ENCODE measurements around the gene MEX3C.

The MEX3C gene

DNA sequence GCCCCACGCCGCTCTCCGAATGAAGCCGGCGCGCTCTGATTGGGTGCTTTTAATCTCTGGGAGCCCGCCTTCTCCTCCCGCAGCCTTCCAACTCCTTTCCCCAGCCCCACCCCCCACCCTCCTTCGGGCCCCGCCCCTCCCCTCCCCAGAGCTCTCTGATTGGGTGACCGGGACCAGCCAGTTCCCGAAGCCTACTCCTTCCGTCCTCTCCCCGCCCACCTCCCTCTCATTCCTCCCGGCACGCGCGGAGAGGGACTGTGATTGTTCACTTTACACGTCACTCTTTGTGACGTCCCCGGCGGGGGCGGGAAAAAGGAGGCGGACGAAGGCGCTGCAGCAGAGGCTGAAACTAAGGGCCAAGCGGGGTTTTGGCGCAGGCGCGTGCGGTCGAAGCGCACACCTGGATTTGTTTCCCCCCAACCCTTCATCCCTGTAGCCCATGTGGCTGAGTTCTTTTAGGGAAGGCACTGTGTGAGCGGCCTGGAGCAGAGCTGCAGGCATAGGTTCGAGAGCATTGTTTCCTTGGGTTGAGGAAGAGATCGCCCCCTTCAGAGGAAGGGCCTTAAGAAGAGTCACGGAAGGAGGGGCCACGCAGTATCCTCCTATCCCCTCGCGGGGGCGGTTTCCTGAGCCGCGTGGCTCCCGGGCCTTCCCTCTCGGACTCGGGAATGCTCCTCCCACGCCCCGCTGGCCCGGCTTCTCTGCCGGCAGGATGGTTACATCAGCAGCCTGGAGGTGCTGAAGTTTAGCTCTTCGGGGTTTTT, at the start of gene MEX3C:
TSS of gene MEX3C (minus strand) at position 21 of the 764 bp plus-strand sequence. CDS start 361 bp downstream, outside the sequence.
- peak; percentile 100 for DNase-seq

- no peak for DNase-seq
Measured at GRCh38 chr18:51241226-51241625, 43.7 kb upstream of the MEX3C start.

GRCh38 chr18:51236225-51236624, 38.7 kb upstream of the MEX3C start:
- no peak for DNase-seq

DNA sequence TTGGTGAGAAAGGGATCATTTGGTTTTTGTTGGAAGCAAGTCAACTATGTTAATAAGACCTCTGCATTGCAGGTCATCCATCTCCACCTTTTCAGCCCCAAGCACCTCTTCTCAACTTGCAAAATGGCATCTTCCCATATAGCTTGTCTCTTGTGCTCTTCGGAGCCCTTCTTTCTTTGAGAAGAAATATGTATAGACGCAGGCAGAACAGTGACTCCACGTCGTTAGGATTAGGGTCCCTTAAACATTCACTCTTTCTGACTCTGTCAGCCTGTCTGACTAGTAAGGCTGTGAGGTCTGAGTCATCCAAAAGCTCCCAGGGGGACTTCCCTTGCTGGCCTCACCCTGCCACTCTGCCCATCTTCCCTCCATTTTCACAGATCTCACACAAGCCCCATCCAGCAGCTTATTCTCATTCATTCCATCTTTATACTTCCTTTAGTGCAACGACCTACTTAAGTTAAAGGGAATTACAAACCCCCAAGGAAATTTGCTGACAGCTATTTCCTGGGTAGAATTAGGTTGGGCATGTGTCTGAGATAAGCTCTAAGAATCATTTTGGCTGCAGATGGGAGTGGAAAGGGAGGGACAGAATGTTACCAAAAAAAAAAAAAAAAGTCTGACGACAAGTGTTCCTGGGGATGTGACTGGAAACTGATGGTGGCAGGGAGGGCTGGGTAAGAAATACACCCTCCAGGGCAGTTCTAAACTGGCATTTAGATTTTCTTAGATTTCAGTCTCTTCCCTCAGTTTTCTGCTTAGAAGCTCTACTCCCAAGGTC, 37.7 kb upstream of the MEX3C start:
- DNase-seq, result peak; percentile 63

DNA sequence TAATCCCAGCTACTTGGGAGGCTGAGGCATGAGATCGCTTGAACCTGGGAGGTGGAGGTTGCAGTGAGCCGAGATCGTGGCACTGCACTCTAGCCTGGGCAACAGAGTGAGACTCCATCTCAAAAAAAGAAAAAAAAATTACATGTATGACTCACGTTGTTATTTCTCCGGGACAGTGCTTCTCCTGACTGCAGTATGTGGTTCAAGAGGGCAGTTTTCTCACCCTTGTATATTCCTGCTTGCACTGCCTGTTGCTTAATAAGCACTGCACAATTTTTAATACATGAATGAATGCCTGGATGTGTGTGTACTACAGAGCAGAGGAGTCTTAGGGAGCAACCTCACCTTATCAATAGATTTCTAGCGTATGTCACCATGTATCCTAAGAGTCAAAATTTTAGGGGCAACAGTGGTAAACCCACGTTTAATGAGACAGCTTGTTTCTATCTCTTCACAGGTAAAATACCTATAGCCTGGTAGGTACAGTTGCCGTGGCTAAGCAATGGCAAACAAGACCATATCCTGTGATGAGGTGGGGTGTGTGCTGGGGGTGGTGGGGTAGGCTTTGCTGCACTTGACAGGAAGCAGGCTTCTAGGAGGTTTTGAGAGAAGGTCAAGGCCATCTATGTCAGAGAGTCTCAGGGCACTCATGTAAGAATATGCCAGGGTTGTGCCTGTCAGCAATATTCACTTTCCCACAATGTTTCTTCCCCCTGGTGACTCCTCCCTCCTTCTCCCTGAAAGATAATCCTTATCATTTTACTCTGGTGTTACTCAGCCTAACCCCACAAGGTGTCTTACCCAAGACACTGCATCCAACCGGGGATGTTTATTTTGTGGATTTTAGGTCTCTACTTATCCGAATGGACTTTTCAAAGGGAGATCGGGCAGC, 36.9 kb upstream of the MEX3C start:
- no peak for DNase-seq

DNA sequence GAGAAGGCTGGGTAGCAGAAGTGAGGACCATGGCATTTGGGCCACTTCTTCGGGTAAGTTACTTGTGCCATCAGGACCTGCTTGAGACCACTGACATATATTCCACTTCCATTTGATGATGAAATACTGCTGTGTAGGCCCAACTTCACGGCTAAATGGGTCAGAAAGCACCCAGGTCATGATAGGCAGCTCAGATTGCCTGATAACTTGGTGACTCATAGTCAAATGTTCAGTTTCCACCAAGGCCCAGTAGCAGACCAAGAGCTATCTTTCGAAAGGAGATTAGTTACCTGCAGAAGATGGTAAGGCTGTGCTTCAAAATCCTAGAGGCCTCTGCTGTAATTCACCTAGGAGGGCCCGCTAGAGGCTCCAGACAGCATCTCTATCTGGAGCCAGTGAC, 31.8 kb upstream of the MEX3C start:
- no peak for DNase-seq

DNA sequence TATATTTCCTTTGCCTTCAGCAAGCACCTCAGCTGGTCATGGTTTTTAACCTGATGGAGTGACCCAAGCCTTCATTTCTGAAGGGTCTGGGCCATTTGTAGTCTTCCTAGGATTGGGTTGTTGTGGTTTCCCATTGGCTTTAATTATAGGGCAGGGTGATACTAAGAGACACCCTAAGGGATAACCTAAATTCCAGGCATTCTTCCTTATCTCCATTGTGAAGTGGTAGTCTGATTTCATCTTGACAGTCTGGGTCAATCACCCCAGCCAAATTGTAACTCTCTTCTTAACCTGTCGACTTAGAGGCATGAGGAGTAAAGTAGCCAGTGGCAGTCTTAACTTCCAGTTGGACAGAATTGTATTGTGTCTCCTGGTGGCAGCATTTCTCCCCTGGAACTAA, 30.2 kb upstream of the MEX3C start:
- DNase-seq, result no peak

GRCh38 chr18:51226587-51227350, 29.3 kb upstream of the MEX3C start:
- DNase-seq, result no peak

DNA sequence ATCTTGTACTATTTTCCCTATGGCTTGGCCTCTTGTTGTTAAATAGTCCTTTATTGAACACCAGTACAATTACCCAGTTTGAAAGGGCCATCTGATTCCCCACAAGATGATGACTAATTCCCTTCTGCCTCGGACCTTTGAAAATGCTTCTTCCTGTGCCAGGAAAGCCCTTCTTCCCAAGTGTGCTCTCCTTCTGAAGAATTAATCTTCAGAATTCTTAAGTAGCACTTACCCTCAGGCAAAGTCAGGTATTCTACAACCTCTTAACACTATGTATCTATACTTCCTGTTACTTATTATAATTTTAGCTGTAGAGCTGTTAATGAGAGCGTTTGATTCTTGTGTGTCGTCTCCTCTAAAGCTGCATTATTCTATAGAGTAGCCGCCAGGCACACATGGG, 28.6 kb upstream of the MEX3C start:
- DNase-seq, result no peak

DNA sequence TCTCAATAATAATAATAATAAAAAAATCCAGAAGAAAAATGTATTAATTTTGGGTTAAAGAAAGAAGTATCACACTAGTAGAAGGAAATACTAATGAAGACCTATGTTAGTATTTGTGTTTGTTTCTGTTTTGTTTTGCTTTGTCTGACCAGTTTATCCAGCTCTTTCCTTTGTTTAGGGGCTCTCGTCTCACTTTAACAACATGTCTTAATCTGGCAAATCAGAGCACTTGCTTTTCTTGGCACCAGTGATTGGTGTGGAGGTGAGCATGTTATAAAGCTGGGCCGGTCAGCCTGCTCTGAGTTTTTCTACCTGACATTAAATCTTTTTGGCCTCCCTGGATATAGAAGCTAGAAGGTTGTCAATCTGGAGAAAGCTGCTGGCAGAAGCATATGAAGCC, 15.1 kb upstream of the MEX3C start:
- DNase-seq, result no peak

DNA sequence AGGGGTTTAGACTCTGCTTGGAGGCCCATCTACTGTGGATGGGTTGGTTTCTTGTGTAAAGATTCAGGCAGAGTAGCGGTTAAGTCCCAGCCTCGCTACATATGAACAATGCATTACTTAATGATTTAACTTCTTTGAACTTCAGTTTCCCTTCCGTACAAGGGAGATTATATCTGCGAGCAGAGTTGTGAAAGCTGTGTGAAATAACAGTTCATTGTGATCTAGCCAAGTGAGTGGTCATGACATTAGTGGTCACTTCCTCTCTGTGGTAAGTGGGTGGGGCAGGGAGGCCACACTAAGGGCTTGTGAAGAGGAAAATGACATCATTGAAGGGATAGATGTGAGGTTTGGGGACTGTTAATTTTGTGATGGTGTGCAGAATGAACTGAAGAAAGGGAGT, 14.1 kb upstream of the MEX3C start:
- no peak for DNase-seq

DNA sequence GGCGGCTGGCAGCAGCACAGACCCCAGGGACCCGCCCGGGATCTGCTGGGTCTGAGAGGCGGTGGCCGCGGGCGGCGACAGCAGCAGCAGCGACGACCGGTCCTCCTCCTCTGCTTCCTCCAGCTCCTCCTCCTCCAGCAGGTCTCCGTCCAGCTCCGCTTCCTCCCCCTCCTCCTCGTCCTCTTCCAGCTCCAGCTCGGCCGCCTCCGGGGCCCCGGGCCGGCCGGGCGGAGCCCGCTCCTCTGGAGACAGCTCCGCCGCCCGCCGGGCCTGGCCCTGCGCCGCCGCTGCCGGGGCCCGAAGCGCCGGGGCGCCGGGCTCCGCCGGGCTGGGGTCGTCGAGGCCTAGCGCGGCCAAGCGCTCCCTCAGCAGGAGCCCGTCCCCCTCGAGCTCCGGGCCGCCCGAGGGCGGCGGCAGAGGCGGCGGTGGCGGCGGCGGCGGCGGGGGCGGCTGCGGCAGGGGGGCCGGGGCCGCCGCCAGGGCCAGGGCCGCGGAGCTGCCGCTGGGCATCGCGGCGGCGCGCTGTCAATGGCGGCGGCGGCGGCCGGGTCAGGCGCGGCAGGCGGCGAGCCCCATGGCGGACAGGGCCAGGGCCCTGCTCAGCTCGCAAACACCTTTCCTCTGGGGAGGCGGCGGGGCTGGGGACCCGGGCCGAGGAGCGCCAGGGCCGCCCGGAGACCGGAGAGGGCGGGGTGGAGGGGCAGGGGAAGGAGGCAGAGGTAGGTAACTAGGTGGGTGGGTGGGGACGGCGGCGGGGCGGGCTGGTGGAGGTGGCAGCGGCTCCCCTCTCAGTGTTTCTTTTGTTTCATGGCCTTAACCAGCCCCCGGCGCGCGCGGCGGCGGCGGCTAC, 445 bp downstream of the MEX3C start:
- DNase-seq, result no peak

DNA sequence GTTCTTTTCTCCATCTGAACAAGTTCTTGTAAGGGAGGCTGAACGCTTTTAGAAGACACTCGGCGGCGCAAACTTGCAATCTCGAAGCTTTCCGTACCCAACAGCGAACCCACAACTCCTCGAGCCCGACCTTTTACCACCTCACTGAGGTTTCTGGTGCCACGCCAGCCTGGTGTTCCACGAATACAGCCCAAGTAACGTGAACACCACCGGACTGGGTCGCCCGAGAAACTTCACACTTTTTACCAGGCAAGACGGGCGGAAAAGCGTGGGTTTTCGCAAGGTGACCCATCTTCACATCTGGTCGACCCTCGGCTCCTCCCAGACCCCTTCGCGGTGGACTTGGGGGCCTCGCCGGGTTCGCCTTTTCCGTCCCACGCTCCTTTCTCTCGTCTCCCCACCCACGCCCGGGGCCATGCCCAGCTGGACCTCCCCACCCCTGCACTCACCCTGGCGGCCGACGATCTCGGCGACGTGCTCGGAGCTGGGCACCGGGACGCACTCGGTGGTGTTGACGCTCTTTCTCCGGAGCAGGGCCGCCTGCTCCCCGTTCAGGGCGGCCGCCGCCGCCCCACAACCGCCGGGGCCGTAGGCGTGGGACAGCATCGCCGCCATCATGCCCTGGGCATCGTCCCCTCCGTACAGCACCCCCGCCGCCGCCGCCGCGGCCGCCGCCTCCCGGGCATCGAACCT, 1.2 kb downstream of the MEX3C start:
- DNase-seq, result peak; percentile 88

- peak; percentile 67 for DNase-seq
Measured at GRCh38 chr18:51195451-51196117, 1.9 kb downstream of the MEX3C start.

DNA sequence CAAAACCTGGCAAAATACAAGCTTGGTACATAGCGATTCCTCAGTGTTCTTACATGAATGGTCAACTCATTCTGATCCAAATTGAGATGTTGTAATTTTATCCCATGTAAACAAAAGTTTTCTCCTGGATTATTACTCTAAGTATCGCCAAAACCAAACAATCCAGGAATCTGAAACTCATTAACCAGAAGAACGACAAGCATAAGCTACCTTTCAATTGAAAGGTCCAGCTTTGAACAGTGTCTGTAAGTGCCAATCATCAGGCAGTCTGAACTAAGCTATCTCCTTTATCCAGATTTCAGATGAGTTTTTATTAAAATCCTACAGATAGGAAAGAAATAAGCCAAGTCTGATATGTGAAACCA, 2.4 kb downstream of the MEX3C start:
- no peak for DNase-seq

GRCh38 chr18:51194604-51195003, 2.9 kb downstream of the MEX3C start:
- DNase-seq, result no peak

DNA sequence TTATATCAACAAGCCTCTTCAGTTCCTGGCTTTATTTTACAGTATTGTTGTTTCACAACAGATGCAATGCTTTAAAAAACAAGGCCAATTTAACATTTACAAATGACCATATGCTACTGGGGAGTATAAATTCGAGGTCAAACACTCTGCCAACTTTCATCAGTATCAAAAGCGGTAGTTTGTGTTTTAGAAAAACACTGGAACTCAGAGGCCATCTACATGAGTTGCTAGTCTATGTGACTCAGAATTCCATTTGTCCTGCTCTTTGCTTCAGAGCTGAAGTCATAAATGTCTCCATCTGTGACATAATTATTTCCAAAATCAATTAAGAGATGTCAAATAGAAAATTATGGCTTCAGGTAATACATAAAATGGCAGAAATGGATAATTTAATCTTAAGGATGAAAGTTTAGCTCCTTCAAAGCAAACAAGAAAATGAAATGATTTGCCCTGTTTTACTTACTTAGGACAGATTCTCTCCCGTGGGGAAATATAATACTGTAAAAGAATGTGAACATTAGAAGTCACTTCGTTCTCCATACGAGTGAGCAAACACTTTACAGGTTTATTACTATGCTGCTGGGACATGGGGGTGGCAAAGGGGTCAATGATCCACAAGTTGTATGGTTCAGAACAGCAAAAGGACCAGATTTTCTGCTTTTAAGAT, 3.7 kb downstream of the MEX3C start:
- no peak for DNase-seq

GRCh38 chr18:51192696-51193095, 4.8 kb downstream of the MEX3C start:
- DNase-seq, result no peak

- no peak for DNase-seq
Measured at GRCh38 chr18:51192026-51192425, 5.5 kb downstream of the MEX3C start.

Measured in activated CD8-positive, alpha-beta memory T cell treated with anti-CD3 and anti-CD28 coated beads for 24 hours (primary cell).